Stimulated activated CD8-positive, alpha-beta memory T cell treated with anti-CD3 and anti-CD28 coated beads, Interleukin-7, amount 100 ng/mL, for 48 hours (primary cell): ENCODE results near the gene SLK.

Experiments used
- DNase-seq, 2 donors: peaks; one replicate each; pipeline ENCODE4 v3.0.0-alpha.2; 2020; ENCODE audit warnings: low read depth in 1 of 2; ENCODE audit errors: extremely low read depth in 1 of 2

SLK gene

DNA sequence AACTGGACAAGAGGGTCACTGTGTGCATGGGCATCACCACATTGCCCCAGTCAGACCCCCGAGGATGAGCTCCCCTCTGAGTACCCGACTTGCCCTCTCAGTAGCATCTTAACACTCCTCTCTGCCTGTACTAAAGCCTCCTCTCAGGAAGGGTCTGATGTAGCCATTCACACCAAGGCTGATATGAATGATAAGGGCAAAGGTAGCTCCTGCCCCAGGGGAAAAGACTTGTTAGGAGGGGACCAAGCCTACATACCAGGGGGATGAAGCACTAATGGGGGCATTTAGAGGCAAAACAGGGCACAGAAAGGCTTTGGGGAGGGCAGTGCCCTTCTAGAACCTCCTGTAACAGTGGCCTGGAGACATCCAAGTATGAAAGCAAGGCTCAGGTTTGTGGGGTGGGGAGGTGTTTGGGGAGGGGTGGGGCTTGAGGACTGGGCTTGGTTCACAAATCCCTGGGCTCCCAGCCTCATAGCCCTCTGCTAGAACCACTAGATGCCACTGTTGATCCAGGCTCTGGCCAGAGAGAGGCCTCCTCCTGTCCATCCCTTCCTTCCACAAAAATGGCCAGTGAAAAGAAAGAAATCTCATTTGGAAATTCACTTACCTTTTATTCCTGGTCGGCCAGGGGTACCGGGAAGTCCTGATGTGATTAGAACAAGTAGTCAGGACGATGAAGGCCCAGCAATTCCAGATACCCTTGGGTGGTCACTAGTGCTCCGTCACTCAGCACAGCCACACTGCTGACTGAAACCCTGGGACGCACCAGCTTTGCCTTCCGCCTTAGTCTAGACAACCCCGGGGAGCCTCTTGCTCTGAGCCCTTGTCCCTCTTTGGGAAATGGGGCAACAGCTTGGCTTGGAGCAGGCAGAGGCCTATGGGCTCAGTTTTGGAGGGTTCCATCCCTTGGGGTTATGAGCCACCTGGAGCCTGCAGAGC lies 78.5 kb downstream of the SLK start:
- no peak for DNase-seq

DNA sequence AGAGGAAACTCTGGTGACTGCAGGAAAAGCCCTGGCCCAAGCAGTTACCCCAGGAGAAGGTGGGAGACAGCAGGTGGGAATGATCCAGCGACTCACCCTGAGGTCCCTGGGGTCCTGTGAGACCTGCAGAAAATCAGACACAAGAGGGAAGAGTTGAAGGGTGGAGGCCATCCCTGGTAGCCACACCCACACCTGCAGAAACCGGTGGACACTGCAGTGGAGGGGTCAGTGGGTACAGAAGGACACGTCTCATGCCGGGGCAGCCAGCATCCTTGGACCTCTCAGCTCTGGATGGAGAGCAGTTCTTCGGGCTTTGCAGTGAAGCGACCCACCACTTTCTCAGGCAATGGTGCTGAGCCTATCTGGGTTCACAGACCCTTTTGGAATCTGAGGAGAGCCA lies 79.7 kb downstream of the SLK start:
- no peak for DNase-seq

GRCh38 chr10:104049504-104050250 lies 82.7 kb downstream of the SLK start:
- DNase-seq = no peak

- DNase-seq = no peak
These were observed 85.5 kb downstream of the SLK start for GRCh38 chr10:104052431-104052830.

DNA sequence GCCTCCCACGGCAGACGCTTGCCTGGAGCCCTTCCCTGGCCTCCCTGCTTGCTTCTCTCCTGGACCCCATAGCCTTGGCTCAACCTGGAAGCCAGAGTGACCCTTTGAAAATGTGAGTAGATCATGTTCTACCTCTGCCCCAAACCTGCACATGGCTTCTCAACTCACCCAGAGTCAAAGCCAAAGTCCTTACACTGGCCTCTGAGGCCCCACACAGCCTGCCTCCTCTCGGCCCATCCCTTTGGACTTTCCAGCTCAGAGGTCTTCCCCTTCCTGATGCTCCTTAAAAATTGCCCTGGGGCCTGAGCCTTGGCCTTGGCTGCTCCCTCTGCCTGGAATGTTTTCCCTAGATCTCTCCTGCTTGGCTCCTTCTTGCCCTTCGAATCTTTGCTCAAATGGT lies 86.3 kb downstream of the SLK start:
- DNase-seq = no peak

GRCh38 chr10:104054430-104054829 lies 87.5 kb downstream of the SLK start:
- no peak for DNase-seq

DNA sequence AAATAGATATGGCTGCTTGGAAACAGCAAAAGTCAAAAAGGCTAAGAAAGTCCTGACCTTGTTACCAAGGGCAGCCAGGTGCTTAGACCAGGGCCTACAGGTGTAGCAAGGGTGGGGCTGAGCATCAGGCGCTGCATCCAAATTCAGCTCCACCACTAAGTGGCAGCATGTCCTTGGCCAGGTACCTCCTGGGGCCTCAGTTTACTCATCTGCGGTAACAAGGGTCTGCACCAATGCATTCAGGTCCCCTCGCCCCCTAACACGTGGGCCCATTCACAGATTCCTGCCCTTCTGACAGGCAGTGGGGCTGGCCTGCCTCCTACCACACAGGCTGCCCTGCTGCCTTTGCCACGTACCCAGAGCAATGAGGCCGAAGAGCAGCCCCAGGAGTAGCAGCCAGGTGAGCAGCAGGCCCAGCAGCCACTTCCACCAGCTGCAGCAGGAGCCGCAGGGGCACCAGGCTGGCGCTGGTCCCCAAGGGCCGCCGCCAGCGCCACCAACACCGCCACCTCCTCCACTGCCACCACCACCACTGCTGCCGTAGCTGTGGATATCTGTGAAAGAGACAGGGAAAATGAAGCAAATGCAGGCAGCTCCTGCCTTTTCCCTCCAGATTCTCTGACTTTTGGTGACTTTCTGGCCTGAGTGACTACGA lies 89.8 kb downstream of the SLK start:
- no peak for DNase-seq

DNA sequence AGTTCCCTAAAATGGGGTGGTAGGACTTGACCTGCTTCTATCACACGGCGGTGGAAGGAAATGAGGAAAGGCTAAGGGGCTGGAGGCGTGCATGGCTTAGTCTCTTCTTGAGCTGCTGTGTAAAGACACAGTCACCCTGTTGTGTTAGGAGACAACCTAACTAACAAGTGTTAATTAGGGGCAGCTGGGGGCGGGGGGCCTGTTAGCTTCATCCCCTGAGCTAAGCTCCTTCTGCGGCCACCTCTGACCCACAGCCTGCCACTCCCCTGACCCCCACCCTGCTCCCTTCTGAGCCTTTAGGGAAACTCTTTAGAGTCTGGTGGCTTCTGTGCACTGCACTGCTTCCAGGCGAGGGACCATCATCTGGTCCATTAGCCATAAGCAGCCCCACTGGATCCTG lies 90.8 kb downstream of the SLK start:
- DNase-seq = no peak

DNA sequence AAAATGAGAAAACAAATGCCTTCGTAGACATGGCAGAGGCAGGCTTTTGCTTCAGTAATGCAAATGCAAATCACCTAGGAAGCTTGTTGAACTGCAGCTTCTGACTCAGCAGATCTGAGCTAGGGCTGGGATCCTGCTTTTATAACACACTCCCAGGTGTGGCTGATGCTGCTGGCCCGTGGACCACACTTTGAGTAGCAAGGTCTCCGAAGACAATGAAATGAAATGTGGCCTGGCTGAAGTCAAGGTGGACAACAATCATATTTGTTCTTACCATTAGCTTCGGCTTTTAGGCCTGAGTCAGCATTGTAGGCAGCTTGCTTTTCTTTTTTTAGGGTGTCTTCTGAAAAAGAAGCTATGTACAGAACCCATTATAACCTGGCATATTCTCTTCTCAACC lies 92.4 kb downstream of the SLK start:
- DNase-seq = no peak

DNA sequence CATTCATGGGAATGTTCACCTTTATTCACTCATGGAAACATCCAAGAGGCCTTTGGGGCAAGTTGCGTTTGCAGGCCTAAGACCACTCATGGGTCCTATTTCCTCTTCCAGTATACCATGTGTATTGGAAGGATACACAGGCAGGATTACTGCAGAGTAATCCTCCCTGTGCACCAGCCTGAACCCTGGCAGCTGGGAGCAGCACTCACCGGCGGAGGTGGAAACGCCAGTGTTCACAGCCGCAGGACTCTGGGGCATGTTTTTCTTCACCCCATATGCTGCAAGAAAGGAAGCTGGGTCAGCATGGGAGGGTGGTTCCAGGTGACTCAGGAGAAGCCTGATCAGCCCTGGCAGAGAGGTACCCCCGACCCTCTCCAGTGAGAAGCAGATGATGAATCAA lies 94.3 kb downstream of the SLK start:
- no peak for DNase-seq

DNA sequence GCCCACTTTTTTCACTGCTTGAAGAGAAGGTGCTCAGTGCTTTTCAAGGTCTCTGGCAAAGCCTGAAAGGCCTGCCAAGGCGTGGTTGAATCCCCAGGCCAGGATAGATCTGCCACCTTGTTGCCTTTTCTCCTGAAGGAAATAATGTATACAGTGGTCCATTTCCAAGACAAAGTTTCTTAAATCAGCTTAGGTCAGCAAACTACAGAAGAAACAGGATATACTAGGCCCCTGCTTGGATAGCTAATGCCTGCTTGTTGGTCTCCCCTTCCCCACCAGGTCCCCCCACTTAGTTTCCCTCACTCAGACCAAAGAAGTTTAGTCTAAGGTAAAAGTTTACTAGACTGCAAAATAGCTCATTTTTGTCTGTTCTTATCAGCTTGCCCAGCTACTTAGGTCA lies 98.8 kb downstream of the SLK start:
- no peak for DNase-seq

DNA sequence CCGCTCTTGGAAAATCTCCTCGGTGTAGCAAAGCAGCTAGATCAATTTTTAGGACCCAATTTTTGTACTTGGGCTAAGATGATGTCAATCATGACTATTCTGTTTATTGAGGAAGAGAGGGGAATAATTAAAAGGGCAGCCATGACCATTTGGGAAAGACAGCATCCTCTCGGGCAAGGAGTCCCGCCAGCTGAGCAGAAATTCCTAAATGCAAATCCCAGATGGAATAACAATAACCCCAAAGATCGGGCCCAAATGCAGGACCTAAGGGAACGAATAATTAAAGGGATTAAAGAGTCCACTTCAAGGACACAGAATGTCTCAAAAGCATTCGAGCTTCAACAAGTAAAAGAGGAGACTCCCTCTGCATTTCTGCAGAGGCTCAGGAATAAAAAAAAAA lies 100.0 kb downstream of the SLK start:
- no peak for DNase-seq

GRCh38 chr10:104067525-104067924 lies 100.6 kb downstream of the SLK start:
- DNase-seq = no peak

DNA sequence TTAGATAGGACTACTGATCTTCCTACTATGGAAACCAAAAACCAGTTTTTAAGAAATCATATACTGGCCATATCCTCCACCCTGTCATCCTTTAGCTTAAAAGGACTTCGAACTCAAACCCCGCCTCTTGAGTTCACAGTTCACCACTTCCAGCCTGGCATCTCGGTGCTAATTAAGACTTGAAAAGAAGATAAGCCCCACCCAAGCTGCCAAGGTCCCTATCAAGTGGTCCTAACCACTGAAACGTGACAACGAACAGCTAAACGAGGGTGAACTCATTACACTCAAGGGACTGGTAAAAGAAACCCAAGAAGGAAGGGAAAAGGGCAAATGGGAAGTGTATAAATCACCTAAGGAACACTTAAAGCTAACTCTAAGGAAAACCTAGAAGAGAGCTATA lies 102.7 kb downstream of the SLK start:
- DNase-seq = no peak

DNA sequence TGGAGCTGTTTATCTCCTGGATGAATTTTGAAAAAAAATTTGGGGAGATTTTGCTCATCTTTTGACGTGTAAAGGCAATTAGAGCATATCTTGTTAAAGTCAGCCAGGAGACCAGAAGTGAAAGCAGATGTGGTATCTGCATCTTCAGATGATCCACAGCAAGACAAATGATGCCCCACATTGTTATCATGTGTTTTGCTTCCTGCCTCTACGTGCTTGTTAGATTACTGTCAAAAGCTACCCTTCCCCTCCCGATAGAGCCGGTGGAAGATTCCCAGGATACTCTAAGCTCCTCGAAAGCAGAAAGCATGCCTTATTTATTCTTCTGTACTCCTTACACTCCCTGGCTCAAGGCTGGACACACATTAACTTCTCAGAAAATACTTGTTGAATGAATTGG lies 105.8 kb downstream of the SLK start:
- no peak for DNase-seq

DNA sequence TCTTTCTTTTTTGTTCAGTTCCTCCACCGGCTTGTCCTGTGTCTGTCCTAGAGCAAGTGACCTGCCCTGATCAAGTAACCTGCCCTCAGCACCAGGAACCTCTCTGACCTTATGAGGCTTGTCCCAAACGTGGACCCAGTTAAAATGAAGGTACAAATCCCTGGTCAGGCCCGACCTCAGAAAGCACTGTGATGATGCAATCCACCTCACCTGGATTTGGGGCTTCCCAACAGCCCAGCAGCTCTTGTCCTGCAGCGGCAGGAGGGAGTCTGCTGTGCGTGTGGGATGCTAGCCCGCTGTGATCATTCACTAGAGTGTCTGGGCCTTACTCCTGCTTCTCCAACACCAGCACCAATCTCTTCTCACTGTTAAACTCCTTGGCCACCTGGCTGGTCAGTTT lies 107.6 kb downstream of the SLK start:
- DNase-seq = no peak

- DNase-seq = no peak
These were observed 109.8 kb downstream of the SLK start for GRCh38 chr10:104076743-104077160.

DNA sequence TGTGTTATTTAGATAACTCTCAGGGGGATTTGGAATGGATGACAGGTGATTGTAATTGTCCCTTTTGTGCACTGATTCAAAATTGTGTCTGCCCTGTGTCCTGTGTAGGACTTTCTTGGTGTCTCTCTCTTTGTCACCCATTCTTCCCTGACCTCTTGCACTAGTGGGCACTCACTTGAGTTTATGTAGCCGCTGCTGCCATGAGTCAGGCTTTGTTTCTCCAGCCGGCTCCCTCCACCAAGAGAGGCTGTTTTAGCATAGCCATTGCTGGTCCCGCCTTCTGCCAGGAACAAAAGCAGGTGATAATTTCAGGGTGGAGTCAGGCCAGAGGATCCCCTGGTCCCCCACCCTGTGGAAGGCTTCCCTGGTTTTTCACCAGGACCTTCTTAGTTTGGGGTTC lies 110.3 kb downstream of the SLK start:
- no peak for DNase-seq

- DNase-seq = no peak
These were observed 110.8 kb downstream of the SLK start for GRCh38 chr10:104077663-104078151.
